Measurements from ENCODE around the gene PLPP1. TPM values are rescaled to one million over a fixed set of nuclear protein-coding genes. Genes with fewer than 3 reads are reported as not detected.
A peak's percentile ranks its signal among the peaks of the same experiment; 100 is the strongest.

PLPP1 gene
- total and polyA plus RNA-seq, 2 of the 13 experiments (the other 11 are each of a cell fraction or from before 2014, with no cell fraction given) = 7.3 to 12.1 TPM

DNA sequence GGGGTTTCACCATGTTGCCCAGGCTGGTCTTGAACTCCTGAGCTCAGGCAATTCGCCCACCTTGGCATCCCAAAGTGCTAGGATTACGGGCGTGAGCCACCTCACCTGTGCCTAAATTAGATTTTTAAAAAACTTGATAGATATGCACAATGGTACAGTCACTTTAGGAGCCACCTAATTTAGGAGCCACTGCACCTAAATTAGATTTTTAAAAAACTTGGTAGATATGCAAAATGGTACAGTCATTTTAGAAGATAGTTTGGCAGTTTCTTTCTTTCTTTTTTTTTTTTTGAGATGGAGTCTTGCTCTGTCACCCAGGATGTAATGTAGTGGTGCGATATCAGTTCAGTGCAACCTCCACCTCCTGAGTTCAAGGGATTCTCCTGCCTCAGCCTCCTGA lies 37.8 kb upstream of the PLPP1 start:
- Histone ChIP-seq H3K27ac (ENCODE audit: extremely low read length, insufficient read depth, low read length) (no peak overlapping the region), H4K20me1 (ENCODE audit: insufficient read depth, low read length) (no peaks in the 10 kb centered on the region), H2AFZ (ENCODE audit: low read length) (no peak overlapping the region), H3K9ac (ENCODE audit: insufficient read depth, low read depth, low read length) (no peak overlapping the region), H3K4me3 (replicated peaks in 1 of 3; ENCODE audit: insufficient read depth in 1 of 3, low read depth in 2 of 3, low read length in 3 of 3) (no peak overlapping the region), H3K36me3 (replicated peaks in 1 of 2; ENCODE audit: control insufficient read depth in 1 of 2, insufficient read depth in 2 of 2, low read length in 2 of 2) (no peaks in the 10 kb centered on the region), H3K9me3 (ENCODE audit: low read length) (no peaks in the 10 kb centered on the region), H3K27me3 (ENCODE audit: control insufficient read depth in 1 of 2, insufficient read depth in 2 of 2, low read length in 2 of 2) (no peaks in the 10 kb centered on the region), H3K4me1 (ENCODE audit: insufficient read depth, low read length) (peaks cover 29% of the 10 kb centered on the region), H3K4me2 (ENCODE audit: low read depth, low read length) (no peak overlapping the region), H3K79me2 (ENCODE audit: insufficient read depth, low read length) (no peaks in the 10 kb centered on the region)
- ChIA-PET POLR2A (no interaction called here), CTCF (ENCODE audit: low intra/inter-chr PET ratio, low total read pairs) (no interaction called here)
- ATAC-seq = no peak
- TF ChIP-seq, protein P1, sequence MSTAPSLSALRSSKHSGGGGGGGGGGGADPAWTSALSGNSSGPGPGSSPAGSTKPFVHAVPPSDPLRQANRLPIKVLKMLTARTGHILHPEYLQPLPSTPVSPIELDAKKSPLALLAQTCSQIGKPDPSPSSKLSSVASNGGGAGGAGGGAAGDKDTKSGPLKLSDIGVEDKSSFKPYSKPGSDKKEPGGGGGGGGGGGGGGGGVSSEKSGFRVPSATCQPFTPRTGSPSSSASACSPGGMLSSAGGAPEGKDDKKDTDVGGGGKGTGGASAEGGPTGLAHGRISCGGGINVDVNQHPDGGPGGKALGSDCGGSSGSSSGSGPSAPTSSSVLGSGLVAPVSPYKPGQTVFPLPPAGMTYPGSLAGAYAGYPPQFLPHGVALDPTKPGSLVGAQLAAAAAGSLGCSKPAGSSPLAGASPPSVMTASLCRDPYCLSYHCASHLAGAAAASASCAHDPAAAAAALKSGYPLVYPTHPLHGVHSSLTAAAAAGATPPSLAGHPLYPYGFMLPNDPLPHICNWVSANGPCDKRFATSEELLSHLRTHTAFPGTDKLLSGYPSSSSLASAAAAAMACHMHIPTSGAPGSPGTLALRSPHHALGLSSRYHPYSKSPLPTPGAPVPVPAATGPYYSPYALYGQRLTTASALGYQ (CRISPR knock-in tag; IDR thresholded peaks at IDR 0.05) = no peak
- TF ChIP-seq, protein P2, sequence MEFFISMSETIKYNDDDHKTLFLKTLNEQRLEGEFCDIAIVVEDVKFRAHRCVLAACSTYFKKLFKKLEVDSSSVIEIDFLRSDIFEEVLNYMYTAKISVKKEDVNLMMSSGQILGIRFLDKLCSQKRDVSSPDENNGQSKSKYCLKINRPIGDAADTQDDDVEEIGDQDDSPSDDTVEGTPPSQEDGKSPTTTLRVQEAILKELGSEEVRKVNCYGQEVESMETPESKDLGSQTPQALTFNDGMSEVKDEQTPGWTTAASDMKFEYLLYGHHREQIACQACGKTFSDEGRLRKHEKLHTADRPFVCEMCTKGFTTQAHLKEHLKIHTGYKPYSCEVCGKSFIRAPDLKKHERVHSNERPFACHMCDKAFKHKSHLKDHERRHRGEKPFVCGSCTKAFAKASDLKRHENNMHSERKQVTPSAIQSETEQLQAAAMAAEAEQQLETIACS (CRISPR knock-in tag; IDR thresholded peaks at IDR 0.05) = no peak
- BruUV-seq (replicated peaks) = no TSS peak
- intact Hi-C loops (cut with micrococcal nuclease; ENCODE audit: unreplicated experiment) = no loop called here
- DNase-seq (ENCODE audit: low spot score) = no peak
- in situ Hi-C loops (cut with HindIII; ENCODE audit: extremely low pct_ligation_motif_present, low pct_unique_long_range_greater_than_20kb) = no loop called here
- 98% methylated on average over 4 of the region's 4 CpGs for WGBS (ENCODE audit: low lambda C conversion rate)
- FAIRE-seq = no peak

DNA sequence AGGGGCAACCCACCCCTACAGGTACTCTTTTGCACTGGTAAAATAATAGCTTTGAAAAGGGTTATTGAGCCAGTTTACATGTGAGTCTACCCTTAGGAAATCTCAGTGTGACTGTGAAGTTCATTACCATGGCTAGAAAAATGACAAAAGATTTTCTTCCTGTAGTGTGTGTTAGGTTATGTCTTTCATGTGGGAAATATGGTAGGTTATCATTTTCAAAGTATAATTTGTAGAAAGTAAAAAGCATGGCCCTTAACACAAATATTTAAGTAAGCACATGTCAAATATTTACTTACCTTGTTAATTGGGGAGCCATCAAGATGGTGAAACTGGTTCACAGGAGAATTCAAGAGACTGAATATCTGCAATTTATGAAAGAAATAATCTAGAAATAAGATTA lies 37.3 kb upstream of the PLPP1 start:
- H3K27ac ChIP-seq (ENCODE audit: extremely low read length, insufficient read depth, low read length) = no peak overlapping the region
- H4K20me1 ChIP-seq (ENCODE audit: insufficient read depth, low read length) = no peaks in the 10 kb centered on the region
- no peaks in the 10 kb centered on the region for H3K27me3 ChIP-seq (ENCODE audit: control insufficient read depth in 1 of 2, insufficient read depth in 2 of 2, low read length in 2 of 2)
- no peak overlapping the region for H3K9ac ChIP-seq (ENCODE audit: insufficient read depth, low read depth, low read length)
- no peak overlapping the region for H2AFZ ChIP-seq (ENCODE audit: low read length)
- peak; percentile 30 for DNase-seq (ENCODE audit: low spot score)
- intact Hi-C loops (cut with micrococcal nuclease; ENCODE audit: unreplicated experiment) (no loop called here), in situ Hi-C loops (cut with HindIII; ENCODE audit: extremely low pct_ligation_motif_present, low pct_unique_long_range_greater_than_20kb) (no loop called here)
- no peak overlapping the region for H3K4me2 ChIP-seq (ENCODE audit: low read depth, low read length)
- FAIRE-seq = no peak
- H3K79me2 ChIP-seq (ENCODE audit: insufficient read depth, low read length) = no peaks in the 10 kb centered on the region
- no peak overlapping the region for H3K4me3 ChIP-seq (replicated peaks in 1 of 3; ENCODE audit: insufficient read depth in 1 of 3, low read depth in 2 of 3, low read length in 3 of 3)
- H3K9me3 ChIP-seq (ENCODE audit: low read length) = no peaks in the 10 kb centered on the region
- CTCF ChIA-PET (ENCODE audit: low intra/inter-chr PET ratio, low total read pairs) = no interaction called here
- BruUV-seq (replicated peaks) = no TSS peak
- no peak for ATAC-seq
- H3K4me1 ChIP-seq (ENCODE audit: insufficient read depth, low read length) = peaks cover 25% of the 10 kb centered on the region
- H3K36me3 ChIP-seq (replicated peaks in 1 of 2; ENCODE audit: control insufficient read depth in 1 of 2, insufficient read depth in 2 of 2, low read length in 2 of 2) = no peaks in the 10 kb centered on the region
- POLR2A ChIA-PET = no interaction called here
- TF ChIP-seq, protein P3, sequence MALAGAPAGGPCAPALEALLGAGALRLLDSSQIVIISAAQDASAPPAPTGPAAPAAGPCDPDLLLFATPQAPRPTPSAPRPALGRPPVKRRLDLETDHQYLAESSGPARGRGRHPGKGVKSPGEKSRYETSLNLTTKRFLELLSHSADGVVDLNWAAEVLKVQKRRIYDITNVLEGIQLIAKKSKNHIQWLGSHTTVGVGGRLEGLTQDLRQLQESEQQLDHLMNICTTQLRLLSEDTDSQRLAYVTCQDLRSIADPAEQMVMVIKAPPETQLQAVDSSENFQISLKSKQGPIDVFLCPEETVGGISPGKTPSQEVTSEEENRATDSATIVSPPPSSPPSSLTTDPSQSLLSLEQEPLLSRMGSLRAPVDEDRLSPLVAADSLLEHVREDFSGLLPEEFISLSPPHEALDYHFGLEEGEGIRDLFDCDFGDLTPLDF (CRISPR knock-in tag; IDR thresholded peaks at IDR 0.05) = no peak
- TF ChIP-seq TCF7L2 (IDR thresholded peaks at IDR 0.05; ENCODE audit: low read depth, low read length) = peak; percentile 34; the same call in 1 of the 2 replicates
- 0 out of 2 replicates have a peak, but pooled peaks have one; percentile 16 for TF ChIP-seq NCOA2 (CRISPR knock-in tag; IDR thresholded peaks at IDR 0.05)
- TF ChIP-seq, protein P4, sequence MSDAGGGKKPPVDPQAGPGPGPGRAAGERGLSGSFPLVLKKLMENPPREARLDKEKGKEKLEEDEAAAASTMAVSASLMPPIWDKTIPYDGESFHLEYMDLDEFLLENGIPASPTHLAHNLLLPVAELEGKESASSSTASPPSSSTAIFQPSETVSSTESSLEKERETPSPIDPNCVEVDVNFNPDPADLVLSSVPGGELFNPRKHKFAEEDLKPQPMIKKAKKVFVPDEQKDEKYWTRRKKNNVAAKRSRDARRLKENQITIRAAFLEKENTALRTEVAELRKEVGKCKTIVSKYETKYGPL (CRISPR knock-in tag; IDR thresholded peaks at IDR 0.05) = no peak
- TF ChIP-seq, protein P5, sequence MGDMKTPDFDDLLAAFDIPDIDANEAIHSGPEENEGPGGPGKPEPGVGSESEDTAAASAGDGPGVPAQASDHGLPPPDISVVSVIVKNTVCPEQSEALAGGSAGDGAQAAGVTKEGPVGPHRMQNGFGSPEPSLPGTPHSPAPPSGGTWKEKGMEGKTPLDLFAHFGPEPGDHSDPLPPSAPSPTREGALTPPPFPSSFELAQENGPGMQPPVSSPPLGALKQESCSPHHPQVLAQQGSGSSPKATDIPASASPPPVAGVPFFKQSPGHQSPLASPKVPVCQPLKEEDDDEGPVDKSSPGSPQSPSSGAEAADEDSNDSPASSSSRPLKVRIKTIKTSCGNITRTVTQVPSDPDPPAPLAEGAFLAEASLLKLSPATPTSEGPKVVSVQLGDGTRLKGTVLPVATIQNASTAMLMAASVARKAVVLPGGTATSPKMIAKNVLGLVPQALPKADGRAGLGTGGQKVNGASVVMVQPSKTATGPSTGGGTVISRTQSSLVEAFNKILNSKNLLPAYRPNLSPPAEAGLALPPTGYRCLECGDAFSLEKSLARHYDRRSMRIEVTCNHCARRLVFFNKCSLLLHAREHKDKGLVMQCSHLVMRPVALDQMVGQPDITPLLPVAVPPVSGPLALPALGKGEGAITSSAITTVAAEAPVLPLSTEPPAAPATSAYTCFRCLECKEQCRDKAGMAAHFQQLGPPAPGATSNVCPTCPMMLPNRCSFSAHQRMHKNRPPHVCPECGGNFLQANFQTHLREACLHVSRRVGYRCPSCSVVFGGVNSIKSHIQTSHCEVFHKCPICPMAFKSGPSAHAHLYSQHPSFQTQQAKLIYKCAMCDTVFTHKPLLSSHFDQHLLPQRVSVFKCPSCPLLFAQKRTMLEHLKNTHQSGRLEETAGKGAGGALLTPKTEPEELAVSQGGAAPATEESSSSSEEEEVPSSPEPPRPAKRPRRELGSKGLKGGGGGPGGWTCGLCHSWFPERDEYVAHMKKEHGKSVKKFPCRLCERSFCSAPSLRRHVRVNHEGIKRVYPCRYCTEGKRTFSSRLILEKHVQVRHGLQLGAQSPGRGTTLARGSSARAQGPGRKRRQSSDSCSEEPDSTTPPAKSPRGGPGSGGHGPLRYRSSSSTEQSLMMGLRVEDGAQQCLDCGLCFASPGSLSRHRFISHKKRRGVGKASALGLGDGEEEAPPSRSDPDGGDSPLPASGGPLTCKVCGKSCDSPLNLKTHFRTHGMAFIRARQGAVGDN (CRISPR knock-in tag; IDR thresholded peaks at IDR 0.05) = no peak
- TF ChIP-seq ZNF839 (CRISPR knock-in tag; IDR thresholded peaks at IDR 0.05; ENCODE audit: borderline replicate concordance) = no peak

Measured in HepG2 (cell line).